Left kidney (tissue), 2 donors: ENCODE data around the gene GTF2F1. TPM values are rescaled to one million over a fixed set of nuclear protein-coding genes. Genes with fewer than 3 reads are reported as not detected.
"Not testable (repeated sequence)": the region's sequence is repeated elsewhere in the genome, so short reads cannot be mapped to it uniquely, and the experiment has no call there.

ENCODE experiments used
- DNase-seq: peaks from one replicate; pipeline ENCODE4 v3.0.0-alpha.2; 2013
- polyA plus RNA-seq: library from polyadenylated mRNA; unstranded; fragments of 120-200 nt; gene quantifications from one replicate; pipeline ENCODE4 v1.2.1, GENCODE V29; 2013; ENCODE audit not compliant: insufficient read length

GTF2F1 gene
- polyA plus RNA-seq, 1 donor = 69.9 TPM

- no peak for DNase-seq
Observed at GRCh38 chr19:6359568-6360341, 33.2 kb downstream of the GTF2F1 start.

- no peak for DNase-seq
Observed at GRCh38 chr19:6358003-6358402, 35.0 kb downstream of the GTF2F1 start.

- no peak for DNase-seq
Observed at GRCh38 chr19:6357174-6357573, 35.8 kb downstream of the GTF2F1 start.

GRCh38 chr19:6355321-6356040, 37.5 kb downstream of the GTF2F1 start:
- not testable (repeated sequence) for DNase-seq

GRCh38 chr19:6354098-6354674, 38.8 kb downstream of the GTF2F1 start:
- DNase-seq = no peak

- DNase-seq = no peak
Observed at GRCh38 chr19:6352381-6353165, 40.4 kb downstream of the GTF2F1 start.

- DNase-seq = no peak
Observed at GRCh38 chr19:6350688-6351087, 42.3 kb downstream of the GTF2F1 start.

- not testable (repeated sequence) for DNase-seq
Observed at GRCh38 chr19:6349271-6349670, 43.7 kb downstream of the GTF2F1 start.

GRCh38 chr19:6343462-6343861, 49.5 kb downstream of the GTF2F1 start:
- no peak for DNase-seq

- no peak for DNase-seq
Observed at GRCh38 chr19:6340493-6341201, 52.3 kb downstream of the GTF2F1 start.

- no peak for DNase-seq
Observed at GRCh38 chr19:6334490-6335285, 58.3 kb downstream of the GTF2F1 start.

GRCh38 chr19:6333439-6333838, 59.5 kb downstream of the GTF2F1 start, which contains the start of gene ACER1:
Gene ACER1, minus strand, starts transcription at chr19:6333612. Its CDS starts 61 bp downstream, at chr19:6333551.
- DNase-seq = no peak

Other genes starting within 250 kb of the GTF2F1 start
- gene MLLT1, start 113.2 kb downstream of the GTF2F1 start, polyA plus RNA-seq = 67.6 TPM
- gene ACER1, start 59.6 kb downstream of the GTF2F1 start, polyA plus RNA-seq = not detected
- gene CLPP, start 31.6 kb downstream of the GTF2F1 start, polyA plus RNA-seq = 47.5 TPM
- gene ALKBH7, start 20.4 kb downstream of the GTF2F1 start, polyA plus RNA-seq = 35.1 TPM
- 2.4 TPM for gene PSPN, start 17.2 kb downstream of the GTF2F1 start, polyA plus RNA-seq
- 280 TPM for gene KHSRP, start 31.6 kb upstream of the GTF2F1 start, polyA plus RNA-seq
- gene SLC25A41, start 40.6 kb upstream of the GTF2F1 start, polyA plus RNA-seq = 1.0 TPM
- 70.8 TPM for gene SLC25A23, start 66.6 kb upstream of the GTF2F1 start, polyA plus RNA-seq
- 21.8 TPM for gene CRB3, start 71.1 kb upstream of the GTF2F1 start, polyA plus RNA-seq
- gene DENND1C, start 88.6 kb upstream of the GTF2F1 start, polyA plus RNA-seq = 36.7 TPM
- gene TUBB4A, start 109.1 kb upstream of the GTF2F1 start, polyA plus RNA-seq = 27.6 TPM
- 0.20 TPM for gene TNFSF9, start 137.9 kb upstream of the GTF2F1 start, polyA plus RNA-seq
- not detected for gene CD70, start 198.0 kb upstream of the GTF2F1 start, polyA plus RNA-seq